IMR-90 (cell line): ENCODE measurements around the gene PRAF2.

Experiments
- FOS ChIP-seq: fragments of 150-350 bp; IDR thresholded peaks from 2 replicates; pipeline ENCODE4 v1.6.1; 2016; ENCODE audit warnings: low read depth, low read length
- MAZ ChIP-seq: IDR thresholded peaks from 2 replicates; pipeline ENCODE4 v1.6.1; 2012; ENCODE audit warnings: low read depth, mild to moderate bottlenecking, low read length, improper control_type of control experiment, moderate library complexity, borderline replicate concordance
- POLR2A ChIP-seq: IDR thresholded peaks from 2 replicates; pipeline ENCODE4 v1.6.1; 2012; ENCODE audit warnings: mild to moderate bottlenecking, low read depth, low read length
- TF ChIP-seq, protein P1 (sequence below): conservative IDR thresholded peaks from 2 replicates; pipeline ENCODE4 v1.5.1; 2012; ENCODE audit warnings: mild to moderate bottlenecking, low read depth, low read length, improper control_type of control experiment

DNA sequence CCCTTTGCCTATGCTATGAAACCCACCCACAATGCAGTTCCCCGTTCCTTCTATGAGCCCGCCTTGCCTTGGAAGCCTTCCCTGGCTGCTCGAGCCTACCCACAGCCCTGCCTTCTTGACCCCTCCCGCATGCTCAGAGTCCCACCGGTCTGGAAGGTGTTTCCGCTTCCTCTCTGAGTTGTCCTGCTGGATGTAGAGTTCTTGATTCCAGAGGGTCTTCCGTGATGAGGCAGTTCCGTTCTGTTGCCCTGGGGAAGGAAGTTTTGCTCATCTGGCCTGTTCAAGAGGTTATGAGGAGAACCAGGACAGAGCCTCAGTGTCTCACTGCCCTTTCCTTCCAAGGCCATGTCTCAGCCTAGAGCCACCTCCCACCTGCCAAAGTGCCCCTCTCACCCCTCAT is 42.3 kb upstream of the PRAF2 start:
- TF ChIP-seq MAZ (no peak), POLR2A (no peak), FOS (no peak)
- TF ChIP-seq, protein P1, sequence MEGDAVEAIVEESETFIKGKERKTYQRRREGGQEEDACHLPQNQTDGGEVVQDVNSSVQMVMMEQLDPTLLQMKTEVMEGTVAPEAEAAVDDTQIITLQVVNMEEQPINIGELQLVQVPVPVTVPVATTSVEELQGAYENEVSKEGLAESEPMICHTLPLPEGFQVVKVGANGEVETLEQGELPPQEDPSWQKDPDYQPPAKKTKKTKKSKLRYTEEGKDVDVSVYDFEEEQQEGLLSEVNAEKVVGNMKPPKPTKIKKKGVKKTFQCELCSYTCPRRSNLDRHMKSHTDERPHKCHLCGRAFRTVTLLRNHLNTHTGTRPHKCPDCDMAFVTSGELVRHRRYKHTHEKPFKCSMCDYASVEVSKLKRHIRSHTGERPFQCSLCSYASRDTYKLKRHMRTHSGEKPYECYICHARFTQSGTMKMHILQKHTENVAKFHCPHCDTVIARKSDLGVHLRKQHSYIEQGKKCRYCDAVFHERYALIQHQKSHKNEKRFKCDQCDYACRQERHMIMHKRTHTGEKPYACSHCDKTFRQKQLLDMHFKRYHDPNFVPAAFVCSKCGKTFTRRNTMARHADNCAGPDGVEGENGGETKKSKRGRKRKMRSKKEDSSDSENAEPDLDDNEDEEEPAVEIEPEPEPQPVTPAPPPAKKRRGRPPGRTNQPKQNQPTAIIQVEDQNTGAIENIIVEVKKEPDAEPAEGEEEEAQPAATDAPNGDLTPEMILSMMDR = no peak
